GM12878 (cell line): Measurements from ENCODE around the gene CFAP92. TPM values are rescaled to one million over a fixed set of nuclear protein-coding genes. Genes with fewer than 3 reads are reported as not detected.

Experiments used
- ATAC-seq: fragments of 200-7000 bp; cut with Tn5 transposase; 3 replicates; pipeline ENCODE4 v1.9.1; 2020; ENCODE audit warnings: mild to moderate bottlenecking, moderate library complexity
- BruUV-seq: library from RNA; stranded (reverse); fragments of 400-500 nt; replicated peaks from 2 replicates; lab custom pipeline; 2021; lab: Mats Ljungman, UMichigan
- CTCF ChIA-PET: fragments of 300-600 bp; sonication (Branson Sonifier 250); formaldehyde crosslinking; extraction: SDS; loops from one replicate; lab custom pipeline; 2021; ENCODE audit warnings: inconsistent platforms; lab: Yijun Ruan, JAX
- POLR2A ChIA-PET: fragments of 350-600 bp; formaldehyde crosslinking; extraction: SDS; loops from one replicate; lab custom pipeline; 2021; ENCODE audit warnings: inconsistent platforms; lab: Charles Lee
- RAD21 ChIA-PET: fragments of 300-600 bp; sonication (Branson Sonifier 250); formaldehyde crosslinking; loops from one replicate; lab custom pipeline; 2023; ENCODE audit warnings: antibody characterized with exemption; ENCODE audit not compliant: unreplicated experiment; lab: Charles Lee
- SMC1A ChIA-PET: fragments of 300-600 bp; sonication (Branson Sonifier 250); formaldehyde crosslinking; loops from one replicate; lab custom pipeline; 2023; ENCODE audit not compliant: unreplicated experiment, uncharacterized antibody; lab: Charles Lee
- DNase-seq: peaks from one replicate; pipeline ENCODE4 v3.0.0-alpha.2; 2011; ENCODE audit warnings: low read depth, low spot score
- FAIRE-seq: peaks from 3 replicates; lab custom pipeline; 2011; peaks lifted over from hg19 to GRCh38; lab: Jason Lieb, UNC
- H2AFZ ChIP-seq: 2 replicates; pipeline ENCODE4 v1.6.0; 2011; ENCODE audit warnings: low read depth, low read length, control low read depth; ENCODE audit not compliant: control insufficient read depth
- H3K27ac ChIP-seq: 2 replicates; pipeline ENCODE4 v1.5.1; 2011; ENCODE audit warnings: control low read depth; ENCODE audit not compliant: control insufficient read depth, insufficient read depth
- H3K27me3 ChIP-seq, 2 experiments: replicated peaks in 1 of 2; 2 replicates each; pipeline versions ENCODE4 v1.6.0 to v1.6.1; 2011; ENCODE audit warnings: low read length in 1 of 2; ENCODE audit not compliant: control insufficient read depth in 2 of 2, insufficient read depth in 2 of 2
- H3K36me3 ChIP-seq, 2 experiments: 2 replicates each; pipeline ENCODE4 v1.5.1; 2011; ENCODE audit warnings: low read length in 1 of 2; ENCODE audit not compliant: control insufficient read depth in 2 of 2, insufficient read depth in 2 of 2
- H3K4me1 ChIP-seq: 2 replicates; pipeline ENCODE4 v1.6.1; 2011; ENCODE audit warnings: mild to moderate bottlenecking, low read length, moderate library complexity, mixed read lengths; ENCODE audit not compliant: control insufficient read depth, insufficient read depth
- H3K4me2 ChIP-seq: 2 replicates; pipeline ENCODE4 v1.6.0; 2011; ENCODE audit warnings: control low read depth; ENCODE audit not compliant: control insufficient read depth, insufficient read depth
- H3K4me3 ChIP-seq: fragments of 200-600 bp; sonication (generic); 2 replicates; pipeline ENCODE4 v1.5.1; 2016
- H3K79me2 ChIP-seq: 2 replicates; pipeline ENCODE4 v1.6.0; 2011; ENCODE audit warnings: low read length; ENCODE audit not compliant: control insufficient read depth, insufficient read depth
- H3K9ac ChIP-seq: 2 replicates; pipeline ENCODE4 v1.8.0; 2011; ENCODE audit warnings: low read length, control low read depth, mixed read lengths; ENCODE audit not compliant: control insufficient read depth, insufficient read depth
- H3K9me3 ChIP-seq: replicated peaks from 3 replicates; pipeline ENCODE4 v1.5.1; 2011; ENCODE audit warnings: mild to moderate bottlenecking, low read length; ENCODE audit not compliant: control insufficient read depth, insufficient read depth
- H4K20me1 ChIP-seq: 2 replicates; pipeline ENCODE4 v1.6.0; 2011; ENCODE audit not compliant: control insufficient read depth, insufficient read depth
- CREB1 ChIP-seq: IDR thresholded peaks from 2 replicates; pipeline ENCODE4 v1.6.1; 2012; ENCODE audit warnings: low read depth, mild to moderate bottlenecking, inconsistent platforms
- CTCF ChIP-seq, 3 experiments: IDR thresholded peaks in 2 of 3; conservative IDR thresholded peaks in 1 of 3; 2 replicates each; pipeline ENCODE4 v1.5.1; 2011; ENCODE audit warnings: low read depth in 3 of 3, low read length in 3 of 3, mild to moderate bottlenecking in 3 of 3, control low read depth in 2 of 3, moderate library complexity in 2 of 3, inconsistent platforms in 1 of 3, mixed read lengths in 1 of 3; ENCODE audit not compliant: control insufficient read depth in 2 of 3, insufficient read depth in 1 of 3; ENCODE audit errors: extremely low read depth in 1 of 3
- GABPA ChIP-seq: IDR thresholded peaks from 2 replicates; pipeline ENCODE4 v1.6.1; 2014; ENCODE audit warnings: antibody characterized with exemption, low read depth, mild to moderate bottlenecking, inconsistent platforms
- NFYB ChIP-seq: IDR thresholded peaks from 2 replicates; pipeline ENCODE4 v1.6.1; 2011; ENCODE audit warnings: low read depth, mild to moderate bottlenecking, low read length, improper control_type of control experiment, moderate library complexity; ENCODE audit not compliant: insufficient read depth
- RAD21 ChIP-seq: IDR thresholded peaks from 2 replicates; pipeline ENCODE4 v1.6.1; 2011; ENCODE audit warnings: mild to moderate bottlenecking, low read depth, low read length, moderate library complexity; ENCODE audit not compliant: insufficient read depth
- RELA ChIP-seq: fragments of 450-650 bp; IDR thresholded peaks from 2 replicates; pipeline ENCODE4 v1.8.0; 2014; ENCODE audit warnings: borderline replicate concordance; ENCODE audit not compliant: partially characterized antibody
- ZNF217 ChIP-seq: fragments of 450-650 bp; IDR thresholded peaks from 2 replicates; pipeline ENCODE4 v1.6.1; 2017; ENCODE audit warnings: antibody characterized with exemption, mild to moderate bottlenecking
- WGBS: methylation state at CpG from one replicate; pipeline ENCODE4 v1.1.6; 2016; ENCODE audit warnings: low lambda C conversion rate; ENCODE audit not compliant: insufficient replicate concordance, insufficient coverage; ENCODE audit errors: missing lambda C conversion rate; 5-methylcytosine and 5-hydroxymethylcytosine counted together
- in situ Hi-C: fragments of 300-500 bp; cut with MboI; formaldehyde crosslinking; loops from 9 replicates; pipeline ENCODE4 v1.14.3; 2018; ENCODE audit warnings: mixed read lengths
- intact Hi-C: fragments of 100-400 bp; cut with micrococcal nuclease; formaldehyde crosslinking; loops from one replicate; pipeline ENCODE4 v1.14.2; 2022; ENCODE audit not compliant: unreplicated experiment
- polyA plus RNA-seq, 11 experiments: library from polyadenylated mRNA; depleted of rRNA in 4 of 11; unstranded in 6 of 11; stranded (reverse) in 5 of 11; fragments of >200 nt; fragmentation: Nextera tagmentation in 4 of 11; fragmentation: Illumina TruSeq in 1 of 11; extraction: Ambion mirVana in 4 of 11; extraction: Trizol in 1 of 11; gene quantifications; 1 replicate in 1 of 11; 2 replicates in 10 of 11; pipeline versions ENCODE4 v1.2.1 to v1.2.3, GENCODE V29; 2011 to 2016; ENCODE audit warnings: inconsistent platforms in 2 of 11, missing spikeins in 2 of 11, low read depth in 1 of 11
- total RNA-seq, 4 experiments: library from RNA; depleted of rRNA in 3 of 4; stranded (reverse); fragments of >200 nt in 3 of 4; fragmentation: Illumina TruSeq in 1 of 4; extraction: Trizol in 1 of 4; gene quantifications; 2 replicates each; pipeline versions ENCODE4 v1.2.1 to v1.2.3, GENCODE V29; 2013 to 2021

CFAP92 gene
- total and polyA plus RNA-seq, 10 of the 15 experiments (the other 5 are each of a cell fraction or from before 2014, with no cell fraction given) = 0.05 to 0.52 (median 0.14) TPM; not detected in 7

- TF ChIP-seq NFYB (no peak), GABPA (no peak)
Measured at GRCh38 chr3:129025108-129025507, 31.2 kb upstream of the CFAP92 start (continued).

GRCh38 chr3:129023909-129024308 is 30.0 kb upstream of the CFAP92 start:
- intact Hi-C loops = no loop called here
- Histone ChIP-seq H3K4me2 (no peak overlapping the region), H3K4me1 (peaks cover 5% of the 10 kb centered on the region), H4K20me1 (no peaks in the 10 kb centered on the region), H3K27ac (no peak overlapping the region), H3K9ac (no peak overlapping the region), H2AFZ (no peak overlapping the region), H3K4me3 (no peak overlapping the region), H3K9me3 (no peaks in the 10 kb centered on the region), H3K79me2 (no peaks in the 10 kb centered on the region), H3K27me3 (peaks cover 0 to 4% of the 10 kb centered on the region in 2 experiments; a peak in 1 of 4 replicates), H3K36me3 (no peaks in the 10 kb centered on the region)
- ATAC-seq (no peak), FAIRE-seq (no peak), DNase-seq (no peak)
- in situ Hi-C loops = no loop called here
- 3% methylated on average over 2 of the region's 2 CpGs for WGBS
- ChIA-PET RAD21 (no interaction called here), SMC1A (no interaction called here), POLR2A (no interaction called here), CTCF (no interaction called here)
- BruUV-seq = no TSS peak
- no peak for TF ChIP-seq RELA
- no peak for TF ChIP-seq CREB1
- TF ChIP-seq RAD21 = peak; percentile 27; the same call in 1 of the 2 replicates
- peak in 2 of 3 experiments; percentile 17 to 31; a peak in 2 of 6 replicates for TF ChIP-seq CTCF (IDR thresholded peaks at IDR 0.05 in 2 of 3, conservative IDR thresholded peaks at IDR 0.05 in 1 of 3; ENCODE audit: control insufficient read depth in 2 of 3, extremely low read depth in 1 of 3, insufficient read depth in 1 of 3, low read depth in 3 of 3, low read length in 3 of 3)
- TF ChIP-seq ZNF217 = no peak
